Stimulated activated CD8-positive, alpha-beta memory T cell treated with anti-CD3 and anti-CD28 coated beads, Interleukin-2, amount 100 ng/mL, for 1 hour (primary cell): Measurements from ENCODE around the gene COL18A1.
"Not testable (repeated sequence)": the region's sequence is repeated elsewhere in the genome, so short reads cannot be mapped to it uniquely, and the experiment has no call there.

ENCODE experiments used
- DNase-seq, 2 donors: peaks; one replicate each; pipeline ENCODE4 v3.0.0-alpha.2; 2020; ENCODE audit warnings: low read depth in 2 of 2

Gene COL18A1

GRCh38 chr21:45494851-45495680, 90.1 kb downstream of the COL18A1 start:
- no peak for DNase-seq

- no peak for DNase-seq
These were observed 91.4 kb downstream of the COL18A1 start for GRCh38 chr21:45496151-45496967.

- no peak for DNase-seq
These were observed 92.2 kb downstream of the COL18A1 start for GRCh38 chr21:45496968-45497845.

- DNase-seq, result no peak
These were observed 93.1 kb downstream of the COL18A1 start for GRCh38 chr21:45497846-45498645.

- no peak for DNase-seq
These were observed 93.7 kb downstream of the COL18A1 start for GRCh38 chr21:45498646-45499000.

- DNase-seq, result no peak
These were observed 94.3 kb downstream of the COL18A1 start for GRCh38 chr21:45499201-45499750.

GRCh38 chr21:45499970-45500577, 95.1 kb downstream of the COL18A1 start:
- DNase-seq, result no peak

GRCh38 chr21:45501081-45502005, 96.4 kb downstream of the COL18A1 start:
- DNase-seq, result not testable (repeated sequence)

GRCh38 chr21:45502006-45502345, 97.0 kb downstream of the COL18A1 start:
- no peak for DNase-seq

- DNase-seq, result no peak
These were observed 97.6 kb downstream of the COL18A1 start for GRCh38 chr21:45502600-45502999.

- not testable (repeated sequence) for DNase-seq
These were observed 98.3 kb downstream of the COL18A1 start for GRCh38 chr21:45503226-45503625.

- no peak for DNase-seq
These were observed 99.1 kb downstream of the COL18A1 start for GRCh38 chr21:45504021-45504515.

- no peak for DNase-seq
These were observed 99.8 kb downstream of the COL18A1 start for GRCh38 chr21:45504516-45505415.

- DNase-seq, result no peak
These were observed 100.6 kb downstream of the COL18A1 start for GRCh38 chr21:45505416-45506021.

- no peak for DNase-seq
These were observed 101.4 kb downstream of the COL18A1 start for GRCh38 chr21:45506241-45506817.

- DNase-seq, result no peak
These were observed 102.0 kb downstream of the COL18A1 start for GRCh38 chr21:45506836-45507522.

- no peak for DNase-seq
These were observed 102.5 kb downstream of the COL18A1 start for GRCh38 chr21:45507523-45507875.
